CD4-positive, CD25-positive, alpha-beta regulatory T cell (primary cell): ENCODE results near the gene SPATA19. TPM values are rescaled to one million over a fixed set of nuclear protein-coding genes. Genes with fewer than 3 reads are reported as not detected.

Experiments used
- ATAC-seq, 2 donors: fragments of 150-1000 bp; cut with Tn5 transposase; one replicate each; pipeline ENCODE4 v1.10.0; 2021; ENCODE audit warnings: low read depth in 2 of 2, moderate number of reproducible peaks in 2 of 2, moderate library complexity in 1 of 2
- DNase-seq, 3 donors: peaks; one replicate each; pipeline versions ENCODE4 v3.0.0 to v3.0.0-alpha.2; 2012 to 2022; ENCODE audit warnings: mixed read lengths in 1 of 3
- H3K27ac ChIP-seq: one replicate; pipeline ENCODE4 v1.7.0; 2013; ENCODE audit warnings: mild to moderate bottlenecking, low read length; ENCODE audit not compliant: insufficient read depth, poor library complexity, severe bottlenecking
- H3K27me3 ChIP-seq: one replicate; pipeline ENCODE4 v1.7.0; 2013; ENCODE audit warnings: low read length; ENCODE audit not compliant: control insufficient read depth, insufficient read depth
- H3K36me3 ChIP-seq: one replicate; pipeline ENCODE4 v1.7.0; 2013; ENCODE audit warnings: mild to moderate bottlenecking, low read length, moderate library complexity; ENCODE audit not compliant: control insufficient read depth, insufficient read depth
- H3K4me1 ChIP-seq: 2 replicates; pipeline ENCODE4 v1.7.0; 2013; ENCODE audit warnings: mild to moderate bottlenecking, low read length; ENCODE audit not compliant: insufficient read depth, control insufficient read depth, poor library complexity, severe bottlenecking
- H3K4me3 ChIP-seq: one replicate; pipeline ENCODE4 v1.7.0; 2013; ENCODE audit warnings: low read depth, mild to moderate bottlenecking, low read length, moderate library complexity
- H3K9me3 ChIP-seq, 2 experiments: 1 replicate in 1 of 2; 2 replicates in 1 of 2; pipeline ENCODE4 v1.7.0; 2013; ENCODE audit warnings: low read length in 2 of 2, mild to moderate bottlenecking in 1 of 2, moderate library complexity in 1 of 2; ENCODE audit not compliant: control insufficient read depth in 2 of 2
- H3K27ac Mint-ChIP-seq, 3 donors: one replicate each; pipeline ENCODE4 v1.8.0; 2020 to 2022; ENCODE audit warnings: mild to moderate bottlenecking in 3 of 3, mixed read lengths in 3 of 3, moderate library complexity in 2 of 3
- H3K27me3 Mint-ChIP-seq: one replicate; pipeline ENCODE4 v1.8.0; 2022; ENCODE audit warnings: mild to moderate bottlenecking, mixed read lengths
- H3K36me3 Mint-ChIP-seq: one replicate; pipeline ENCODE4 v1.8.0; 2020; ENCODE audit warnings: mixed read lengths
- H3K4me1 Mint-ChIP-seq, 4 donors: one replicate each; pipeline ENCODE4 v1.8.0; 2020 to 2022; ENCODE audit warnings: mixed read lengths in 4 of 4, mild to moderate bottlenecking in 1 of 4
- H3K4me3 Mint-ChIP-seq, 4 donors: one replicate each; pipeline ENCODE4 v1.8.0; 2020 to 2022; ENCODE audit warnings: mild to moderate bottlenecking in 4 of 4, mixed read lengths in 4 of 4, moderate library complexity in 3 of 4
- H3K9me3 Mint-ChIP-seq, 7 donors: one replicate each; pipeline ENCODE4 v1.8.0; 2020 to 2022; ENCODE audit warnings: mixed read lengths in 7 of 7, mild to moderate bottlenecking in 3 of 7, moderate library complexity in 2 of 7
- polyA plus RNA-seq, 4 donors: library from polyadenylated mRNA; unstranded; fragments of 300-500 nt; fragmentation: Illumina TruSeq; gene quantifications; one replicate each; pipeline ENCODE4 v1.2.3, GENCODE V29; 2021
- total RNA-seq: library from RNA; stranded (reverse); gene quantifications from one replicate; pipeline ENCODE4 v1.2.3, GENCODE V29; 2022

SPATA19 gene
- total and polyA plus RNA-seq, 5 donors from 2014 or later = not detected

- Mint-ChIP-seq H3K9me3 (peaks cover 0 to 28% (median 9%) of the 10 kb centered on the region in 7 donors), H3K4me3 (no peak overlapping the region), H3K27ac (no peak overlapping the region), H3K36me3 (peaks cover 5% of the 10 kb centered on the region), H3K27me3 (peaks cover 3% of the 10 kb centered on the region), H3K4me1 (no peaks in the 10 kb centered on the region)
- no peak overlapping the region for H3K27ac ChIP-seq
- DNase-seq = no peak
- H3K27me3 ChIP-seq = peaks cover 3% of the 10 kb centered on the region
- no peak for ATAC-seq
- H3K4me1 ChIP-seq = no peaks in the 10 kb centered on the region
- H3K4me3 ChIP-seq = no peak overlapping the region
- H3K9me3 ChIP-seq = peaks cover 10% of the 10 kb centered on the region in 2 experiments
- H3K36me3 ChIP-seq = no peaks in the 10 kb centered on the region
Measured at GRCh38 chr11:133797554-133797953, 47.8 kb downstream of the SPATA19 start.

- Histone ChIP-seq H3K27ac (no peak overlapping the region), H3K9me3 (peaks cover 10% of the 10 kb centered on the region in 2 experiments), H3K4me1 (no peaks in the 10 kb centered on the region), H3K4me3 (no peak overlapping the region), H3K36me3 (no peaks in the 10 kb centered on the region), H3K27me3 (peaks cover 3% of the 10 kb centered on the region)
- H3K27me3 Mint-ChIP-seq = no peaks in the 10 kb centered on the region
- DNase-seq (no peak), ATAC-seq (no peak)
- H3K36me3 Mint-ChIP-seq = peaks cover 5% of the 10 kb centered on the region
- no peak overlapping the region for H3K4me3 Mint-ChIP-seq
- no peak overlapping the region for H3K27ac Mint-ChIP-seq
- H3K4me1 Mint-ChIP-seq = no peaks in the 10 kb centered on the region
- H3K9me3 Mint-ChIP-seq = peaks cover 0 to 32% (median 10%) of the 10 kb centered on the region in 7 donors
Measured at GRCh38 chr11:133796043-133796795, 49.1 kb downstream of the SPATA19 start.

GRCh38 chr11:133795088-133795487 is 50.2 kb downstream of the SPATA19 start:
- Histone ChIP-seq H3K36me3 (no peaks in the 10 kb centered on the region), H3K27ac (no peak overlapping the region), H3K27me3 (peaks cover 5% of the 10 kb centered on the region), H3K4me3 (no peak overlapping the region), H3K4me1 (no peaks in the 10 kb centered on the region), H3K9me3 (peaks cover 10% of the 10 kb centered on the region in 2 experiments)
- DNase-seq (no peak), ATAC-seq (no peak)
- Mint-ChIP-seq H3K4me3 (no peak overlapping the region), H3K27me3 (peaks cover 4% of the 10 kb centered on the region), H3K27ac (no peak overlapping the region), H3K9me3 (peaks cover 0 to 32% (median 12%) of the 10 kb centered on the region in 7 donors), H3K4me1 (no peaks in the 10 kb centered on the region), H3K36me3 (peaks cover 5% of the 10 kb centered on the region)

DNA sequence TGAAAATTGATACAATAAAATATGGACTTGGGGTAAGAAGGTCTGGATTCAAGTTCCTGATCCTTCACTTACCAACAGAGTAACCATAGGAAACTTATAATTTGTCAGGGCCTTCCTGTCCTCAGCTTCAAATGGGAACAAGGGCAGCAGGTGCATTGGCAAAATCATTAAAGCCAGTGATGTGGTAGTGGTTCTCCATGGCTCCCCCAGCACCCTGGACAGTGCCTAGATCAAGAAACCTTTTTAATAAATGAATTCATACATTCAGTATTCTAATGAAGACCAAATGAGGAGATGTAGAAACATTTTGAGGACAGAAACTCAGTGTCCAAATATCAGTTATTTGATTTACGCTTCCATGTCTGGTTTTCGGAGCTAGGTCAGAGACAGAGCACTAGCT is 51.1 kb downstream of the SPATA19 start:
- Mint-ChIP-seq H3K36me3 (peaks cover 5% of the 10 kb centered on the region), H3K9me3 (peaks cover 0 to 32% (median 12%) of the 10 kb centered on the region in 7 donors)

DNA sequence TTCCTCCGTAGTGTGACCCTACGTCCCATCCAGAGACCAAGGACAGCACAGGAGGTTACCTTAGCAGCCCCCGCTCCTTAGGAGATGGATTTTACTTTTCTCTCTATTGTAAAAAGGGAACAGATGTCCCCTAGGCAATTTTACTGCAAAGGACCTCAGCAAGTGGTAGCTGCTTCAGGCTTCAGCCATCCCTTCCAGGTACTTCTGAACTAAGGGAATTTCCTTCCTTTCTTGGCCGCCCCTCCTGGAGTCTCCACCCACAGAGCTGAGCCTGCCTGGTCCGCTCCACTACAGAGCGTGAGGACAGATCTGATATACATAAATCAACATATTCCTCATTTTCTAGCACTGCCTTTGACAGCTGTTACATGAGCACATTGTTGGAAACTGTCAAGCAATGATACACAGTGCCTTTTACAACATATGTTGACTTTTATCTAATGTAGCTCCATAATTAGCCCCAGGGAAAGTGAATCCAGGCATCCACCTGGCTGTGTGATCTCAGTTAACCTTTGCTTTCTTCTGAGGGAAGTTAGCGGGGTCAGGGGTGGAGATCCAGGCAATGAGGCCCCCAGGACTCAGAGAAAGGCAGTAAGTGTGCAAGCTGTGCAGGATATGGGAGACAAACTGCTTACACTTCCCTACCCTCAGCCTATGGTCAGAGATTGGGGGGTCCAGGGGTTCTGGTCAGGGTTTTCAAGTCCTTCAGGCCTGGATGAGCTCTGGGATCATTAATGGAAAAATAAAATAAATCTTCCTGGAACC is 51.9 kb downstream of the SPATA19 start:
- DNase-seq (no peak), ATAC-seq (no peak)
- H3K9me3 ChIP-seq = peaks cover 10% of the 10 kb centered on the region in 2 experiments
- peaks cover 3% of the 10 kb centered on the region for H3K27me3 ChIP-seq
- peaks cover 0 to 2% (median 0%) of the 10 kb centered on the region in 4 donors for H3K4me1 Mint-ChIP-seq
- no peak overlapping the region for H3K27ac ChIP-seq
- H3K4me3 Mint-ChIP-seq = no peak overlapping the region
- peaks cover 0 to 32% (median 13%) of the 10 kb centered on the region in 7 donors for H3K9me3 Mint-ChIP-seq
- H3K27ac Mint-ChIP-seq = no peak overlapping the region
- H3K36me3 ChIP-seq = no peaks in the 10 kb centered on the region
- H3K36me3 Mint-ChIP-seq = peaks cover 5% of the 10 kb centered on the region
- no peak overlapping the region for H3K4me3 ChIP-seq
- peaks cover 12% of the 10 kb centered on the region for H3K27me3 Mint-ChIP-seq
- no peaks in the 10 kb centered on the region for H3K4me1 ChIP-seq

More for the DNA sequence above, 51.1 kb downstream of the SPATA19 start:
- no peak overlapping the region for H3K27ac ChIP-seq
- H3K27ac Mint-ChIP-seq = no peak overlapping the region
- H3K9me3 ChIP-seq = peaks cover 10% of the 10 kb centered on the region in 2 experiments
- H3K4me3 Mint-ChIP-seq = no peak overlapping the region
- no peak overlapping the region for H3K4me3 ChIP-seq
- H3K27me3 Mint-ChIP-seq = peaks cover 9% of the 10 kb centered on the region
- ATAC-seq = no peak
- peaks cover 2% of the 10 kb centered on the region for H3K27me3 ChIP-seq
- DNase-seq = no peak
- H3K4me1 Mint-ChIP-seq = no peaks in the 10 kb centered on the region
- no peaks in the 10 kb centered on the region for H3K36me3 ChIP-seq
- no peaks in the 10 kb centered on the region for H3K4me1 ChIP-seq

DNA sequence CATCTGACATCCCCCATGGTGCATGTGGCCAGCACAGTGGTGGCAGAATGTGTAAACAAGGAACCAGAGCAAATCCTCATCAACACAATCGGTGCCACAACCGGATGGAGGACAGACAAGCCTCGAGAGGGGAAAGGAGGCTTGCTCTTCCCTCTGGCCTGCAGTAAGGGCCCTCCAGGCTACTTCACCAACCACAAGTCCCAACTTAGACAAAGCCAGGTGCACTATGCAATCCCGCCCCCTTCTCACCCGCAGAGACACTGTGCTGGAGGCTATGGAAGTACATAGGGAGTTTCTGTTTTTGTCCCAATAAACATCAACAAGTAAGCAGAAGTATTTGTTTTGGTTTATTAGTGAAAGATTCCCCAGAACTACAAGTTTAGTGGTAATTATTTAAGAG is 54.3 kb downstream of the SPATA19 start:
- Mint-ChIP-seq H3K27me3 (peaks cover 18% of the 10 kb centered on the region), H3K36me3 (peaks cover 5% of the 10 kb centered on the region)

More for the DNA sequence above, 54.3 kb downstream of the SPATA19 start:
- no peak overlapping the region for H3K4me3 ChIP-seq
- Mint-ChIP-seq H3K4me3 (no peak overlapping the region), H3K27ac (no peak overlapping the region), H3K4me1 (peaks cover 0 to 2% (median under 1%) of the 10 kb centered on the region in 4 donors), H3K9me3 (peaks cover 0 to 29% (median 13%) of the 10 kb centered on the region in 7 donors)
- H3K9me3 ChIP-seq = peaks cover 10% of the 10 kb centered on the region in 2 experiments
- H3K27ac ChIP-seq = no peak overlapping the region
- DNase-seq (no peak), ATAC-seq (no peak)
- no peaks in the 10 kb centered on the region for H3K36me3 ChIP-seq
- H3K27me3 ChIP-seq = peaks cover 8% of the 10 kb centered on the region
- H3K4me1 ChIP-seq = no peaks in the 10 kb centered on the region
